ENCODE data around the gene SIDT1.

DNA sequence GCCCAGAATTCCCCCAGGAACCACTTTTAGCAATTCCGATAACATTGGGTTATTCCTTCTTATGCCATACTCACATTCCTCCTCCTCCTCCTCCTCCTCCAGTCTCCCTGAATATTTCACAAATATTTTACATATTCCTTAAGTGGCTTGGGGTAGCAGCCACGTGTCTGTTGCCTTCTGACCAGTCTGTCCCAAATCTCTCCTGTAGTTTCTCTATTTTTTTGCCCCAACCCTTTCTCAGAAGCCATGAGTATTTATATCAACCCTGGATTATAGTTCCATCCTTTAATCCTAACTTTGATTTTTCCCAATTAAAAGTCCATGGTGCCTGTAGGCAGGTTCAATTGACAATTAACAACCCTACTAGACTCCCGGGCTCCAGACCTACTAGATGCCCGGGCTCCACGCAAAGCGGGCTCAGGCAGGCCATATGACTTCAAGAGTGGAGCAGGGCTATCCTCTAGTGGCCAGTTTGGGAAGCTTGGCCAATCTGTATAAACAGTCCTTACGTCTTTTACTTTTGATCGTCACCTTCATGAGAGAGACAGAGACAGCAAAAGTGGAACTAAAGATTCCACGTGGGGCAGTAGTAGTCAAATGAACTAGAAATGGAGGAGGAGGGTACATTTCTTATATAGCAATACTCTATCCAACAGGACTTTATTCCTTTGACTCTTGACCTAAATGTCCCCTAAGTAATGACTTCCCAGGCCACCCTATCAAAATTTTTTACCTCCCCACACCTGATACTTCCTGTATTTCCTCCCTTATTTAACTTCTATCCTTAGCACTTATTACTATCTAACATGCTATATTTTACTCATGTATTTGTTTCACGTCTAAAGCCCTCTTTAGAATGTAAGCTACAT lies 94.4 kb downstream of the SIDT1 start:
- TF ChIP-seq, protein P1, sequence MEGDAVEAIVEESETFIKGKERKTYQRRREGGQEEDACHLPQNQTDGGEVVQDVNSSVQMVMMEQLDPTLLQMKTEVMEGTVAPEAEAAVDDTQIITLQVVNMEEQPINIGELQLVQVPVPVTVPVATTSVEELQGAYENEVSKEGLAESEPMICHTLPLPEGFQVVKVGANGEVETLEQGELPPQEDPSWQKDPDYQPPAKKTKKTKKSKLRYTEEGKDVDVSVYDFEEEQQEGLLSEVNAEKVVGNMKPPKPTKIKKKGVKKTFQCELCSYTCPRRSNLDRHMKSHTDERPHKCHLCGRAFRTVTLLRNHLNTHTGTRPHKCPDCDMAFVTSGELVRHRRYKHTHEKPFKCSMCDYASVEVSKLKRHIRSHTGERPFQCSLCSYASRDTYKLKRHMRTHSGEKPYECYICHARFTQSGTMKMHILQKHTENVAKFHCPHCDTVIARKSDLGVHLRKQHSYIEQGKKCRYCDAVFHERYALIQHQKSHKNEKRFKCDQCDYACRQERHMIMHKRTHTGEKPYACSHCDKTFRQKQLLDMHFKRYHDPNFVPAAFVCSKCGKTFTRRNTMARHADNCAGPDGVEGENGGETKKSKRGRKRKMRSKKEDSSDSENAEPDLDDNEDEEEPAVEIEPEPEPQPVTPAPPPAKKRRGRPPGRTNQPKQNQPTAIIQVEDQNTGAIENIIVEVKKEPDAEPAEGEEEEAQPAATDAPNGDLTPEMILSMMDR (IDR thresholded peaks at IDR 0.05): peak; percentile 85 to 96 (median 88)
- TF ChIP-seq POLR2A (IDR thresholded peaks at IDR 0.05): no peak

Measured in right lobe of liver (tissue), 4 donors.